IPS-18a (cell line): ENCODE measurements around the gene HERC2.
"Not testable (repeated sequence)": the region's sequence is repeated elsewhere in the genome, so short reads cannot be mapped to it uniquely, and the experiment has no call there.

ENCODE experiments used
- H3K27ac ChIP-seq: one replicate; pipeline ENCODE4 v1.5.1; 2013; ENCODE audit warnings: low read length
- H3K27me3 ChIP-seq: one replicate; pipeline ENCODE4 v1.6.1; 2013; ENCODE audit warnings: mild to moderate bottlenecking, low read length; ENCODE audit not compliant: control insufficient read depth, insufficient read depth
- H3K36me3 ChIP-seq: one replicate; pipeline ENCODE4 v1.6.1; 2013; ENCODE audit warnings: low read depth, low read length; ENCODE audit not compliant: control insufficient read depth
- H3K4me1 ChIP-seq: one replicate; pipeline ENCODE4 v1.6.1; 2013; ENCODE audit warnings: low read depth, low read length; ENCODE audit not compliant: control insufficient read depth
- H3K4me3 ChIP-seq: one replicate; pipeline ENCODE4 v1.5.1; 2013; ENCODE audit warnings: low read length
- H3K9ac ChIP-seq: one replicate; pipeline ENCODE4 v1.6.1; 2013; ENCODE audit warnings: mild to moderate bottlenecking, low read length, moderate library complexity
- H3K9me3 ChIP-seq: one replicate; pipeline ENCODE4 v1.6.1; 2013; ENCODE audit warnings: low read depth, low read length; ENCODE audit not compliant: control insufficient read depth

HERC2 gene

GRCh38 chr15:28137408-28138039, 184.5 kb downstream of the HERC2 start:
- not testable (repeated sequence) for H3K9me3 ChIP-seq, H3K4me1 ChIP-seq, H3K27me3 ChIP-seq, H3K4me3 ChIP-seq, H3K9ac ChIP-seq, H3K27ac ChIP-seq
- H3K36me3 ChIP-seq: peaks cover 39% of the 10 kb centered on the region

GRCh38 chr15:28136236-28136904, 185.6 kb downstream of the HERC2 start:
- not testable (repeated sequence) for H3K27me3 ChIP-seq, H3K9ac ChIP-seq, H3K4me3 ChIP-seq, H3K9me3 ChIP-seq, H3K27ac ChIP-seq, H3K4me1 ChIP-seq
- peaks cover 43% of the 10 kb centered on the region for H3K36me3 ChIP-seq

GRCh38 chr15:28133281-28133680, 188.7 kb downstream of the HERC2 start:
- Histone ChIP-seq H3K27ac (no peak overlapping the region), H3K9me3 (no peaks in the 10 kb centered on the region), H3K9ac (no peak overlapping the region), H3K4me3 (no peak overlapping the region), H3K4me1 (peaks cover 7% of the 10 kb centered on the region), H3K27me3 (no peaks in the 10 kb centered on the region), H3K36me3 (peaks cover 42% of the 10 kb centered on the region)

GRCh38 chr15:28132524-28133275, 189.3 kb downstream of the HERC2 start:
- H3K4me1 ChIP-seq: peaks cover 7% of the 10 kb centered on the region
- H3K9ac ChIP-seq: no peak overlapping the region
- H3K4me3 ChIP-seq: no peak overlapping the region
- no peaks in the 10 kb centered on the region for H3K27me3 ChIP-seq
- no peak overlapping the region for H3K27ac ChIP-seq
- peaks cover 41% of the 10 kb centered on the region for H3K36me3 ChIP-seq
- no peaks in the 10 kb centered on the region for H3K9me3 ChIP-seq

- no peak overlapping the region for H3K4me3 ChIP-seq
- H3K4me1 ChIP-seq: peaks cover 7% of the 10 kb centered on the region
- H3K27ac ChIP-seq: no peak overlapping the region
- peaks cover 43% of the 10 kb centered on the region for H3K36me3 ChIP-seq
- H3K9me3 ChIP-seq: no peaks in the 10 kb centered on the region
- no peak overlapping the region for H3K9ac ChIP-seq
- no peaks in the 10 kb centered on the region for H3K27me3 ChIP-seq
These were observed 190.0 kb downstream of the HERC2 start for GRCh38 chr15:28131946-28132345.

GRCh38 chr15:28131400-28131799, 190.6 kb downstream of the HERC2 start:
- no peaks in the 10 kb centered on the region for H3K27me3 ChIP-seq
- peaks cover 44% of the 10 kb centered on the region for H3K36me3 ChIP-seq
- no peaks in the 10 kb centered on the region for H3K9me3 ChIP-seq
- H3K4me3 ChIP-seq: no peak overlapping the region
- no peak overlapping the region for H3K27ac ChIP-seq
- H3K9ac ChIP-seq: no peak overlapping the region
- peaks cover 7% of the 10 kb centered on the region for H3K4me1 ChIP-seq

- Histone ChIP-seq H3K27ac (no peak overlapping the region), H3K36me3 (peaks cover 44% of the 10 kb centered on the region), H3K9me3 (no peaks in the 10 kb centered on the region), H3K27me3 (no peaks in the 10 kb centered on the region), H3K4me3 (no peak overlapping the region), H3K9ac (no peak overlapping the region), H3K4me1 (peaks cover 7% of the 10 kb centered on the region)
These were observed 191.3 kb downstream of the HERC2 start for GRCh38 chr15:28130651-28131050.

- Histone ChIP-seq H3K27ac (no peak overlapping the region), H3K4me1 (peaks cover 7% of the 10 kb centered on the region), H3K4me3 (no peak overlapping the region), H3K9me3 (no peaks in the 10 kb centered on the region), H3K36me3 (peaks cover 41% of the 10 kb centered on the region), H3K27me3 (no peaks in the 10 kb centered on the region), H3K9ac (no peak overlapping the region)
These were observed 192.6 kb downstream of the HERC2 start for GRCh38 chr15:28129231-28129848.

GRCh38 chr15:28128031-28128430, 193.9 kb downstream of the HERC2 start:
- Histone ChIP-seq H3K36me3 (peaks cover 51% of the 10 kb centered on the region), H3K9me3 (no peaks in the 10 kb centered on the region)

GRCh38 chr15:28127036-28127435, 194.9 kb downstream of the HERC2 start:
- Histone ChIP-seq H3K36me3 (peaks cover 49% of the 10 kb centered on the region), H3K27ac (no peak overlapping the region), H3K9me3 (no peaks in the 10 kb centered on the region), H3K4me3 (no peak overlapping the region), H3K27me3 (no peaks in the 10 kb centered on the region), H3K9ac (no peak overlapping the region), H3K4me1 (no peaks in the 10 kb centered on the region)

More at GRCh38 chr15:28128031-28128430, 193.9 kb downstream of the HERC2 start:
- Histone ChIP-seq H3K9ac (no peak overlapping the region), H3K27ac (no peak overlapping the region), H3K4me1 (peaks cover 2% of the 10 kb centered on the region), H3K4me3 (no peak overlapping the region), H3K27me3 (no peaks in the 10 kb centered on the region)
